ENCODE results near the gene TNNT3.

Gene TNNT3

GRCh38 chr11:1876361-1877063 lies 43.0 kb upstream of the TNNT3 start:
- no peaks in the 10 kb centered on the region for H3K36me3 ChIP-seq (ENCODE audit: insufficient read depth, low read length)
- H3K27me3 ChIP-seq (ENCODE audit: control insufficient read depth in 1 of 2, insufficient read depth in 2 of 2, low read length in 2 of 2): peaks cover 0 to 2% of the 10 kb centered on the region in 2 donors
- no peaks in the 10 kb centered on the region for H3K9me3 ChIP-seq (ENCODE audit: low read length)
- peak overlapping the region; percentile 66 for H3K27ac ChIP-seq (ENCODE audit: low read depth, low read length)
- H3K4me3 ChIP-seq (ENCODE audit: low read depth in 1 of 2, low read length in 2 of 2): no peak overlapping the region
- H3K4me1 ChIP-seq (ENCODE audit: insufficient read depth, low read length): peaks cover 26% of the 10 kb centered on the region
- H3K9ac ChIP-seq (ENCODE audit: low read length): no peak overlapping the region

GRCh38 chr11:1877211-1878136 lies 42.0 kb upstream of the TNNT3 start:
- peaks cover 26% of the 10 kb centered on the region for H3K4me1 ChIP-seq (ENCODE audit: insufficient read depth, low read length)
- H3K27ac ChIP-seq (ENCODE audit: low read depth, low read length): peak overlapping the region; percentile 66
- H3K27me3 ChIP-seq (ENCODE audit: control insufficient read depth in 1 of 2, insufficient read depth in 2 of 2, low read length in 2 of 2): no peaks in the 10 kb centered on the region
- H3K4me3 ChIP-seq (ENCODE audit: low read depth in 1 of 2, low read length in 2 of 2): no peak overlapping the region
- no peaks in the 10 kb centered on the region for H3K36me3 ChIP-seq (ENCODE audit: insufficient read depth, low read length)
- no peak overlapping the region for H3K9ac ChIP-seq (ENCODE audit: low read length)
- no peaks in the 10 kb centered on the region for H3K9me3 ChIP-seq (ENCODE audit: low read length)

GRCh38 chr11:1878137-1879031 lies 41.1 kb upstream of the TNNT3 start:
- no peaks in the 10 kb centered on the region for H3K27me3 ChIP-seq (ENCODE audit: control insufficient read depth in 1 of 2, insufficient read depth in 2 of 2, low read length in 2 of 2)
- no peaks in the 10 kb centered on the region for H3K9me3 ChIP-seq (ENCODE audit: low read length)
- peak overlapping the region; percentile 63 for H3K27ac ChIP-seq (ENCODE audit: low read depth, low read length)
- H3K9ac ChIP-seq (ENCODE audit: low read length): no peak overlapping the region
- H3K4me1 ChIP-seq (ENCODE audit: insufficient read depth, low read length): peaks cover 26% of the 10 kb centered on the region
- no peaks in the 10 kb centered on the region for H3K36me3 ChIP-seq (ENCODE audit: insufficient read depth, low read length)
- H3K4me3 ChIP-seq (ENCODE audit: low read depth in 1 of 2, low read length in 2 of 2): no peak overlapping the region

- Histone ChIP-seq H3K4me3 (ENCODE audit: low read depth in 1 of 2, low read length in 2 of 2) (no peak overlapping the region), H3K4me1 (ENCODE audit: insufficient read depth, low read length) (peaks cover 26% of the 10 kb centered on the region), H3K36me3 (ENCODE audit: insufficient read depth, low read length) (peaks cover 1% of the 10 kb centered on the region), H3K27me3 (ENCODE audit: control insufficient read depth in 1 of 2, insufficient read depth in 2 of 2, low read length in 2 of 2) (no peaks in the 10 kb centered on the region), H3K9me3 (ENCODE audit: low read length) (no peaks in the 10 kb centered on the region), H3K27ac (ENCODE audit: low read depth, low read length) (no peak overlapping the region), H3K9ac (ENCODE audit: low read length) (no peak overlapping the region)
These were observed 40.1 kb upstream of the TNNT3 start for GRCh38 chr11:1879342-1879940.

GRCh38 chr11:1879941-1880720 lies 39.4 kb upstream of the TNNT3 start:
- no peaks in the 10 kb centered on the region for H3K27me3 ChIP-seq (ENCODE audit: control insufficient read depth in 1 of 2, insufficient read depth in 2 of 2, low read length in 2 of 2)
- no peaks in the 10 kb centered on the region for H3K9me3 ChIP-seq (ENCODE audit: low read length)
- H3K4me3 ChIP-seq (ENCODE audit: low read depth in 1 of 2, low read length in 2 of 2): no peak overlapping the region
- H3K9ac ChIP-seq (ENCODE audit: low read length): no peak overlapping the region
- H3K36me3 ChIP-seq (ENCODE audit: insufficient read depth, low read length): peaks cover 5% of the 10 kb centered on the region
- H3K27ac ChIP-seq (ENCODE audit: low read depth, low read length): peak overlapping the region; percentile 49
- peaks cover 26% of the 10 kb centered on the region for H3K4me1 ChIP-seq (ENCODE audit: insufficient read depth, low read length)

GRCh38 chr11:1880746-1881441 lies 38.6 kb upstream of the TNNT3 start:
- peaks cover 5% of the 10 kb centered on the region for H3K36me3 ChIP-seq (ENCODE audit: insufficient read depth, low read length)
- peaks cover 26% of the 10 kb centered on the region for H3K4me1 ChIP-seq (ENCODE audit: insufficient read depth, low read length)
- H3K9ac ChIP-seq (ENCODE audit: low read length): no peak overlapping the region
- H3K9me3 ChIP-seq (ENCODE audit: low read length): no peaks in the 10 kb centered on the region
- H3K27me3 ChIP-seq (ENCODE audit: control insufficient read depth in 1 of 2, insufficient read depth in 2 of 2, low read length in 2 of 2): no peaks in the 10 kb centered on the region
- H3K4me3 ChIP-seq (ENCODE audit: low read depth in 1 of 2, low read length in 2 of 2): no peak overlapping the region
- H3K27ac ChIP-seq (ENCODE audit: low read depth, low read length): peak overlapping the region; percentile 49

GRCh38 chr11:1881442-1882264 lies 37.9 kb upstream of the TNNT3 start:
- peaks cover 22% of the 10 kb centered on the region for H3K4me1 ChIP-seq (ENCODE audit: insufficient read depth, low read length)
- H3K9ac ChIP-seq (ENCODE audit: low read length): no peak overlapping the region
- peak overlapping the region; percentile 49 for H3K27ac ChIP-seq (ENCODE audit: low read depth, low read length)

GRCh38 chr11:1882265-1883238 lies 37.0 kb upstream of the TNNT3 start:
- H3K9ac ChIP-seq (ENCODE audit: low read length): no peak overlapping the region
- H3K4me3 ChIP-seq (ENCODE audit: low read depth in 1 of 2, low read length in 2 of 2): no peak overlapping the region
- no peak overlapping the region for H3K27ac ChIP-seq (ENCODE audit: low read depth, low read length)
- H3K4me1 ChIP-seq (ENCODE audit: insufficient read depth, low read length): peaks cover 14% of the 10 kb centered on the region
- no peaks in the 10 kb centered on the region for H3K27me3 ChIP-seq (ENCODE audit: control insufficient read depth in 1 of 2, insufficient read depth in 2 of 2, low read length in 2 of 2)
- no peaks in the 10 kb centered on the region for H3K9me3 ChIP-seq (ENCODE audit: low read length)
- peaks cover 5% of the 10 kb centered on the region for H3K36me3 ChIP-seq (ENCODE audit: insufficient read depth, low read length)

More at GRCh38 chr11:1881442-1882264, 37.9 kb upstream of the TNNT3 start:
- Histone ChIP-seq H3K36me3 (ENCODE audit: insufficient read depth, low read length) (peaks cover 5% of the 10 kb centered on the region), H3K9me3 (ENCODE audit: low read length) (no peaks in the 10 kb centered on the region), H3K4me3 (ENCODE audit: low read depth in 1 of 2, low read length in 2 of 2) (no peak overlapping the region), H3K27me3 (ENCODE audit: control insufficient read depth in 1 of 2, insufficient read depth in 2 of 2, low read length in 2 of 2) (no peaks in the 10 kb centered on the region)

All from muscle layer of colon (tissue), 2 donors.